GM21360 (cell line): Measurements from ENCODE around the gene C1S.
"Not testable (repeated sequence)": the region's sequence is repeated elsewhere in the genome, so short reads cannot be mapped to it uniquely, and the experiment has no call there.

Experiments
- ATAC-seq: cut with Tn5 transposase; IDR thresholded peaks from one replicate; pipeline ENCODE4 v1.9.1; 2021; ENCODE audit warnings: mild to moderate bottlenecking, moderate library complexity; ENCODE audit not compliant: unreplicated experiment

The C1S gene

GRCh38 chr12:7046383-7047105, 14.0 kb upstream of the C1S start:
- no peak for ATAC-seq

GRCh38 chr12:7047306-7047705, 13.2 kb upstream of the C1S start:
- ATAC-seq, result no peak

- ATAC-seq, result not testable (repeated sequence)
These were observed 11.0 kb upstream of the C1S start for GRCh38 chr12:7049445-7049951.

- ATAC-seq, result not testable (repeated sequence)
These were observed 10.5 kb upstream of the C1S start for GRCh38 chr12:7049973-7050372.

- no peak for ATAC-seq
These were observed 5.6 kb upstream of the C1S start for GRCh38 chr12:7054925-7055324.

- not testable (repeated sequence) for ATAC-seq
These were observed 4.8 kb upstream of the C1S start for GRCh38 chr12:7055736-7056135.

- ATAC-seq, result no peak
These were observed 2.2 kb upstream of the C1S start for GRCh38 chr12:7058163-7058845.

- ATAC-seq, result no peak
These were observed 1.6 kb upstream of the C1S start for GRCh38 chr12:7058850-7059395.

GRCh38 chr12:7059780-7060179, 738 bp upstream of the C1S start:
- ATAC-seq, result no peak

- ATAC-seq, result no peak
These were observed 620 bp downstream of the C1S start for GRCh38 chr12:7061138-7061537.

GRCh38 chr12:7061596-7061995, 1.1 kb downstream of the C1S start:
- ATAC-seq, result no peak

GRCh38 chr12:7064516-7064915, 4.0 kb downstream of the C1S start:
- ATAC-seq, result no peak

- ATAC-seq, result no peak
These were observed 4.6 kb downstream of the C1S start for GRCh38 chr12:7065073-7065623.

GRCh38 chr12:7066596-7066995, 6.1 kb downstream of the C1S start:
- ATAC-seq, result no peak

- ATAC-seq, result no peak
These were observed 6.6 kb downstream of the C1S start for GRCh38 chr12:7067096-7067495.

- no peak for ATAC-seq
These were observed 7.9 kb downstream of the C1S start for GRCh38 chr12:7068240-7068993.

GRCh38 chr12:7068994-7069346, 8.5 kb downstream of the C1S start:
- ATAC-seq, result no peak

GRCh38 chr12:7069386-7069785, 8.9 kb downstream of the C1S start:
- ATAC-seq, result no peak

GRCh38 chr12:7072035-7072434, 11.5 kb downstream of the C1S start:
- no peak for ATAC-seq

- no peak for ATAC-seq
These were observed 12.0 kb downstream of the C1S start for GRCh38 chr12:7072554-7072953.

GRCh38 chr12:7073946-7074345, 13.4 kb downstream of the C1S start:
- no peak for ATAC-seq
